ENCODE results near the gene STK36. TPM values are rescaled to one million over a fixed set of nuclear protein-coding genes. Genes with fewer than 3 reads are reported as not detected.

STK36 gene
- total and polyA plus RNA-seq, 7 donors, result 3.9 to 79.5 (median 15.8) TPM

DNA sequence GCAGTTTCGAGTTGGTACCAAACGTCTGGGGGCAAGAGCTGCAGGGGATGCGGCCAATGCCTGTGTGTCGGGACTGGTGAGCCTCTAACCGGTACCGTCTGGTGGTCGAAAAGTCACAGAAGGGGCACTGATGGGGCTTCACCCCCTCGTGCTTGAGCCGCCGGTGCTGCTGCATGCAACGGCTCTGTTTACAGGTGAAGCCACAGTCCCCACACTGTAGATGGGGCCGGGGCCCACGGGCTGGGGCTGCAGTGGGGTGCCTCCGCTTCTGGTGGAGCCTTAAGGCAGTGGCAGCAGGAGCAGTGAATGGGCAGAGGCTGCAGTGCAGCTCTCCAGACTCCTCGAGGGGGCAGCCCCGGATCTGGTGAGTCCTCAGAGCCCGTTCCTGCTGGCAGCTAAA lies 29.1 kb upstream of the STK36 start:
- Histone ChIP-seq H3K36me3 (peaks cover 59 to 96% (median 72%) of the 10 kb centered on the region in 4 donors), H3K27ac (no peak overlapping the region), H3K4me1 (no peaks in the 10 kb centered on the region), H3K9me3 (no peaks in the 10 kb centered on the region), H3K27me3 (no peaks in the 10 kb centered on the region), H3K4me3 (no peak overlapping the region)
- WGBS, 2 donors, result 94% methylated on average over 17 of the region's 17 CpGs
- intact Hi-C loops (cut with DNase I), result loop anchor here (10.0 kb wide), 1 partner anchor 348 kb away; the partner anchor contains the start of gene TMBIM1
- TF ChIP-seq POLR2AphosphoS5 (IDR thresholded peaks at IDR 0.05) (no peak), POLR2A (IDR thresholded peaks at IDR 0.05) (no peak), EP300 (IDR thresholded peaks at IDR 0.05) (no peak)
- TF ChIP-seq, protein P1, sequence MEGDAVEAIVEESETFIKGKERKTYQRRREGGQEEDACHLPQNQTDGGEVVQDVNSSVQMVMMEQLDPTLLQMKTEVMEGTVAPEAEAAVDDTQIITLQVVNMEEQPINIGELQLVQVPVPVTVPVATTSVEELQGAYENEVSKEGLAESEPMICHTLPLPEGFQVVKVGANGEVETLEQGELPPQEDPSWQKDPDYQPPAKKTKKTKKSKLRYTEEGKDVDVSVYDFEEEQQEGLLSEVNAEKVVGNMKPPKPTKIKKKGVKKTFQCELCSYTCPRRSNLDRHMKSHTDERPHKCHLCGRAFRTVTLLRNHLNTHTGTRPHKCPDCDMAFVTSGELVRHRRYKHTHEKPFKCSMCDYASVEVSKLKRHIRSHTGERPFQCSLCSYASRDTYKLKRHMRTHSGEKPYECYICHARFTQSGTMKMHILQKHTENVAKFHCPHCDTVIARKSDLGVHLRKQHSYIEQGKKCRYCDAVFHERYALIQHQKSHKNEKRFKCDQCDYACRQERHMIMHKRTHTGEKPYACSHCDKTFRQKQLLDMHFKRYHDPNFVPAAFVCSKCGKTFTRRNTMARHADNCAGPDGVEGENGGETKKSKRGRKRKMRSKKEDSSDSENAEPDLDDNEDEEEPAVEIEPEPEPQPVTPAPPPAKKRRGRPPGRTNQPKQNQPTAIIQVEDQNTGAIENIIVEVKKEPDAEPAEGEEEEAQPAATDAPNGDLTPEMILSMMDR (IDR thresholded peaks at IDR 0.05), result no peak
- DNase-seq, result no peak

DNA sequence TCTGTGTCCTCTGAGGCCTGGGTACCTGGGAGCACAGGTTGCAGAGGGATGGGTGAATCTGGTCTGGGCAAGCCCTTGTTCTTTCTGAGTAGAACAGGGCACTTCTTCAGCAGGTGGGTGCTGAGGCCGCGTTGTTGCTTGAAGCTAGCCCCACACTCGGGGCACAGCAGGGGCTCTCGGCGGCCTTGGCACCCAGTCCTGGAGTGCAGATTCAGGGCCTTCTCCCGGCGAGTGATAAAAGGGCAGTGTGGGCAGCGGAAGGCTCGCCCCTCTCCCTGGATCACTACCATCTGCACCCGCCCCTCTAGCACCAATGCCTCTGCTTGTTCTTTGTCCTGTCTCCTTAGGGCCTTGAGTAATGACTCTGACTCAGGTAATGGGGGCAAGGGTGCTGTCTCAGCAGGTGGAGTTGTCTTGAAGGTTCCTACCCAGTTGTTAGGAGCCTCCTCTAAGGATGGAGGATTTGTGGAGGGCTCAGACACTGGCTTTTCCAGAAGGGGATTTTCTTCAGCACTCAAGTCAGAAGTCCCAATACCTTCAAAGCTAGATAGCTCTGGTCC lies 28.1 kb upstream of the STK36 start:
- no peak overlapping the region for H3K4me3 ChIP-seq
- H3K27me3 ChIP-seq, result no peaks in the 10 kb centered on the region
- DNase-seq, result no peak
- H3K36me3 ChIP-seq, result peaks cover 60 to 96% (median 68%) of the 10 kb centered on the region in 4 donors
- H3K4me1 ChIP-seq, result no peaks in the 10 kb centered on the region
- no peak overlapping the region for H3K27ac ChIP-seq
- TF ChIP-seq EP300 (IDR thresholded peaks at IDR 0.05) (no peak), POLR2A (IDR thresholded peaks at IDR 0.05) (no peak)
- 94 to 96% methylated on average over 10 of the region's 10 CpGs for WGBS, 2 donors
- intact Hi-C loops (cut with DNase I), result loop anchor here (10.0 kb wide), 1 partner anchor 349 kb away; the partner anchor contains the start of gene TMBIM1
- no peaks in the 10 kb centered on the region for H3K9me3 ChIP-seq

DNA sequence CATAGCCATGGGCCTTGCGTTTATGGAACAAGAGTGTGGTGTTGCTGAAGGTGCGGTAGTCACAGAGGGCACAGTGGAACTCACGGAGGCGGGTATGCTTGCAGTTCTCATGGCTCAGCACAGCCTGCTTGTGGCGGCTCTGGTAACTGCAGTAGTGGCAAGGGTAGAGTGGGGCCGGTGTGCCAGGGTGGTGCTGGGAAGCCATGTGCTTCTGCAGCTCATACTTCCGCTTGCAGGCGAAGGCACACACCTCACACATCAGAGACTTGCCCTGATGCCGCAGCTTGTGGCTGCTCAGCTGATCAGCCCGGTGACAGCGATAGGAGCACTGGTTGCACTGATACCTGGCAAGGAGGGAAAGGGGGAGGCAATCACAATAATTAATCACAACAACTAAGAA lies 27.2 kb upstream of the STK36 start:
- no peak for DNase-seq
- no peaks in the 10 kb centered on the region for H3K27me3 ChIP-seq
- no peaks in the 10 kb centered on the region for H3K4me1 ChIP-seq
- intact Hi-C loops (cut with DNase I), result loop anchor here (5.0 to 10.0 kb wide), 2 partner anchors 77 to 350 kb away; partner anchors contain the start of genes CNOT9, TMBIM1 and USP37
- TF ChIP-seq POLR2A (IDR thresholded peaks at IDR 0.05), result no peak
- no peak for TF ChIP-seq EP300 (IDR thresholded peaks at IDR 0.05)
- TF ChIP-seq, protein P1 (IDR thresholded peaks at IDR 0.05), result no peak
- no peak for TF ChIP-seq POLR2AphosphoS5 (IDR thresholded peaks at IDR 0.05)
- H3K9me3 ChIP-seq, result no peaks in the 10 kb centered on the region
- no peak overlapping the region for H3K4me3 ChIP-seq
- H3K36me3 ChIP-seq, result peaks cover 68 to 96% (median 70%) of the 10 kb centered on the region in 4 donors
- no peak overlapping the region for H3K27ac ChIP-seq
- WGBS, 2 donors, result 89 to 95% methylated on average over 11 of the region's 11 CpGs

DNA sequence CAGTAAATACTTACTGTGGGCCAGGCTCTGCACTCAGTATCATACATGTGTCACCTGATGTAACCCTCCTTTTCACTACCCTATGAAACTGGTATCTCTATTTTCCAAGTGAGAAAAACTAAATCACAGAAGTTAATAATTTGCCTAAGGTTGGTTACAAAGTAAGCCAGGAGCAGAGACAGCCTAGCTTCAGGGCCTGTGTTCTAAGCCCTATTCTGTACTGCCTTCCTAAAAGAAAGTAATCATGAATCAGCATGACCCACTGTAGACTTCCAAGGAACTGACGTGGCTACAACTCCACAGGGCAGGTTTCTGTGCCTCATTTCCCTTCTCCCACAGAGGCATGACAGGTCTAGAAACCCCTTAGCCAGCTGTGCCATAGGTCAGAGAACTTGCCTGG lies 26.8 kb upstream of the STK36 start:
- H3K36me3 ChIP-seq, result peaks cover 70 to 96% (median 72%) of the 10 kb centered on the region in 4 donors
- no peaks in the 10 kb centered on the region for H3K27me3 ChIP-seq
- H3K27ac ChIP-seq, result no peak overlapping the region
- H3K9me3 ChIP-seq, result no peaks in the 10 kb centered on the region
- TF ChIP-seq POLR2AphosphoS5 (IDR thresholded peaks at IDR 0.05), result no peak
- TF ChIP-seq, protein P1 (IDR thresholded peaks at IDR 0.05), result no peak
- no peak for TF ChIP-seq POLR2A (IDR thresholded peaks at IDR 0.05)
- TF ChIP-seq EP300 (IDR thresholded peaks at IDR 0.05), result no peak
- H3K4me1 ChIP-seq, result no peaks in the 10 kb centered on the region
- 68 to 75% methylated on average over 1 of the region's 1 CpG for WGBS, 2 donors
- no peak overlapping the region for H3K4me3 ChIP-seq
- intact Hi-C loops (cut with DNase I), result loop anchor here (5.0 to 10.0 kb wide), 2 partner anchors 78 to 350 kb away; partner anchors contain the start of genes CNOT9, TMBIM1 and USP37
- DNase-seq, result no peak

DNA sequence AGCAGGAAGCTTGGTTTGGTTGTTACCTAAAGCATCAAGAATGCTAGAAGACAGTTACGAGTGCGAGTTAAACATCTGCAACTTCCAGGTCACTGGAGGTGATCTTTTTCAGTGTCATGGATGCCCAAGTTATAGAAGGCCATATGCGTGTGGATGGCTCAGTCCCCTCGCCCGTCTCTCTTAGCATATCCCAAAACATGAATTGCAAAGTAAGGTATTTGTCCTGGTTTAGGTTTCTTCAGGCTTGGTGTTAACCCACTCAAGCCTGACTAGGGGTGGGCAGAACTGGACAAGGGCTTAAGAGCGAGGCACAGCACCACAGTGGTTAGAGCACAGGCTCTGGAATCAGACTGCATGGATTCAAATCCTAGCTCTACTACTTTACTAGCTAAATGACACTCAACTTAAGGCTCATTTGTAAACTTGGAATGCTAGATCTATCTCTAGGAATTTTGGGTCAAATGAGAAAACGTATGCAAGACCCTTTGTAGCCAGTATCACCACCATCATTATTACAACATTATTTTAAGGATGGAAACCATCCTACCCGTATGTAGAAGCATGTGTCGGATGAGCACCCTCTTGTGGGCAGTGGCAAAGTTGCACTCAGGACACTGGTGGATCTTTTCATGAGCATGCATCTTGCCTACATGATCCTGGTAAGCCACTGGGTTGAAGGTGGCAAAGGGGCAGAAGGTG lies 23.6 kb upstream of the STK36 start:
- intact Hi-C loops (cut with DNase I), result loop anchor here (5.0 to 10.0 kb wide), 2 partner anchors 81 to 353 kb away; partner anchors contain the start of genes CNOT9, TMBIM1 and USP37
- Histone ChIP-seq H3K9me3 (no peaks in the 10 kb centered on the region), H3K27me3 (no peaks in the 10 kb centered on the region), H3K4me3 (no peak overlapping the region), H3K4me1 (no peaks in the 10 kb centered on the region), H3K36me3 (peaks cover 58 to 97% (median 66%) of the 10 kb centered on the region in 4 donors), H3K27ac (no peak overlapping the region)
- DNase-seq, result peak; percentile 17
- WGBS, 2 donors, result 69 to 72% methylated on average over 9 of the region's 9 CpGs
- TF ChIP-seq, protein P1 (IDR thresholded peaks at IDR 0.05), result peak; percentile 48 to 83 (median 76)
- TF ChIP-seq POLR2A (IDR thresholded peaks at IDR 0.05), result no peak
- TF ChIP-seq EP300 (IDR thresholded peaks at IDR 0.05), result no peak
- no peak for TF ChIP-seq POLR2AphosphoS5 (IDR thresholded peaks at IDR 0.05)

Measured in sigmoid colon (tissue), 7 donors.